Measurements from ENCODE around the gene ITPKC. TPM values are rescaled to one million over a fixed set of nuclear protein-coding genes. Genes with fewer than 3 reads are reported as not detected.

ITPKC gene
- total and polyA plus RNA-seq, 4 donors = 28.0 to 97.2 (median 43.1) TPM

- Histone ChIP-seq H3K9ac (ENCODE audit: insufficient read depth in 1 of 2, low read length in 2 of 2) (no peak overlapping the region), H3K27me3 (ENCODE audit: control insufficient read depth in 3 of 3, insufficient read depth in 3 of 3, low read length in 2 of 3) (no peaks in the 10 kb centered on the region), H3K9me3 (ENCODE audit: control insufficient read depth in 4 of 4, insufficient read depth in 3 of 4, low read length in 3 of 4) (peaks cover 0 to 2% (median 0%) of the 10 kb centered on the region in 4 donors), H3K4me1 (ENCODE audit: control insufficient read depth in 5 of 5, insufficient read depth in 5 of 5, low read length in 5 of 5) (no peaks in the 10 kb centered on the region), H3K27ac (ENCODE audit: low read depth in 1 of 2, low read length in 1 of 2) (no peak overlapping the region), H3K36me3 (ENCODE audit: control insufficient read depth in 4 of 4, insufficient read depth in 4 of 4, low read length in 4 of 4) (peaks cover 0 to 27% (median 2%) of the 10 kb centered on the region in 4 donors), H3K4me3 (no peak overlapping the region)
- DNase-seq (no peak), ATAC-seq (ENCODE audit: insufficient read depth, low FRiP score) (no peak)
- 64 to 74% methylated on average over 1 of the region's 1 CpG for WGBS, 2 donors
- TF ChIP-seq CTCF (IDR thresholded peaks at IDR 0.05; ENCODE audit: control extremely low read depth, extremely low read depth) = no peak
These were observed 68.6 kb downstream of the ITPKC start for GRCh38 chr19:40785526-40785925.

- no peak for DNase-seq
- no peaks in the 10 kb centered on the region for H3K4me1 ChIP-seq (ENCODE audit: control insufficient read depth in 5 of 5, insufficient read depth in 5 of 5, low read length in 5 of 5)
- no peak for ATAC-seq (ENCODE audit: insufficient read depth, low FRiP score)
These were observed 69.4 kb downstream of the ITPKC start for GRCh38 chr19:40786060-40787037.

More at GRCh38 chr19:40786060-40787037, 69.4 kb downstream of the ITPKC start:
- no peaks in the 10 kb centered on the region for H3K27me3 ChIP-seq (ENCODE audit: control insufficient read depth in 3 of 3, insufficient read depth in 3 of 3, low read length in 2 of 3)
- no peak for TF ChIP-seq CTCF (IDR thresholded peaks at IDR 0.05; ENCODE audit: control extremely low read depth, extremely low read depth)
- H3K9ac ChIP-seq (ENCODE audit: insufficient read depth in 1 of 2, low read length in 2 of 2) = no peak overlapping the region
- H3K36me3 ChIP-seq (ENCODE audit: control insufficient read depth in 4 of 4, insufficient read depth in 4 of 4, low read length in 4 of 4) = peaks cover 0 to 27% (median 2%) of the 10 kb centered on the region in 4 donors
- no peak overlapping the region for H3K27ac ChIP-seq (ENCODE audit: low read depth in 1 of 2, low read length in 1 of 2)
- WGBS, 2 donors = 92 to 93% methylated on average over 25 of the region's 25 CpGs
- H3K4me3 ChIP-seq = no peak overlapping the region
- peaks cover 0 to 2% (median 0%) of the 10 kb centered on the region in 4 donors for H3K9me3 ChIP-seq (ENCODE audit: control insufficient read depth in 4 of 4, insufficient read depth in 3 of 4, low read length in 3 of 4)

Small RNA genes lying within 50 kb of the gene (small RNA-seq; reads per million reads assigned to genes)
- gene RNU6-195P (ENCODE audit: low replicate concordance) = not detected

Other genes with a start within 250 kb of the ITPKC start
- gene SHKBP1, start 140.2 kb upstream of the ITPKC start, total RNA-seq = 100 to 1,000 TPM in 1 of 2 donors, 10 to 100 TPM in 1; 21.1 to 105 TPM
- gene SHKBP1, start 140.2 kb upstream of the ITPKC start, polyA plus RNA-seq = 100 to 1,000 TPM in 1 of 2 donors, 10 to 100 TPM in 1; 89.0 to 191 TPM
- 100 to 1,000 TPM; 203 to 290 TPM for gene LTBP4, start 115.7 kb upstream of the ITPKC start, total RNA-seq
- gene LTBP4, start 115.7 kb upstream of the ITPKC start, polyA plus RNA-seq = 10 to 100 TPM; 73.0 to 99.4 TPM
- gene NUMBL, start 26.5 kb upstream of the ITPKC start, total RNA-seq = 10 to 100 TPM; 18.5 to 41.2 TPM
- gene NUMBL, start 26.5 kb upstream of the ITPKC start, polyA plus RNA-seq = 10 to 100 TPM; 13.2 to 15.7 TPM
- 10 to 100 TPM; 45.4 to 78.8 TPM for gene COQ8B, start 226 bp upstream of the ITPKC start, total RNA-seq
- 10 to 100 TPM; 34.7 to 59.1 TPM for gene COQ8B, start 226 bp upstream of the ITPKC start, polyA plus RNA-seq
- gene ACTMAP, start 33.4 kb downstream of the ITPKC start, total RNA-seq = 10 to 100 TPM in 1 of 2 donors, 1 to 10 TPM in 1; 5.3 to 23.7 TPM
- gene ACTMAP, start 33.4 kb downstream of the ITPKC start, polyA plus RNA-seq = 10 to 100 TPM in 1 of 2 donors, 1 to 10 TPM in 1; 6.8 to 27.7 TPM
- gene SNRPA, start 34.1 kb downstream of the ITPKC start, total RNA-seq = 10 to 100 TPM; 47.4 to 77.4 TPM
- 10 to 100 TPM; 44.5 to 69.9 TPM for gene SNRPA, start 34.1 kb downstream of the ITPKC start, polyA plus RNA-seq
- 1 to 10 TPM in 1 of 2 donors, not detected in 1; 3.2 TPM for gene MIA, start 58.4 kb downstream of the ITPKC start, total RNA-seq
- gene MIA, start 58.4 kb downstream of the ITPKC start, polyA plus RNA-seq = 1 to 10 TPM in 1 of 2 donors, under 1 TPM in 1; 0.75 to 4.6 TPM
- 10 to 100 TPM; 11.5 to 73.0 TPM for gene RAB4B, start 61.1 kb downstream of the ITPKC start, total RNA-seq
- gene RAB4B, start 61.1 kb downstream of the ITPKC start, polyA plus RNA-seq = 10 to 100 TPM; 78.6 to 90.9 TPM
- gene EGLN2, start 82.1 kb downstream of the ITPKC start, total RNA-seq = 100 to 1,000 TPM; 130 to 157 TPM
- 100 to 1,000 TPM; 132 to 133 TPM for gene EGLN2, start 82.1 kb downstream of the ITPKC start, polyA plus RNA-seq
- 1 to 10 TPM in 1 of 2 donors, under 1 TPM in 1; 0.97 to 1.7 TPM for gene CYP2A6, start 133.3 kb downstream of the ITPKC start, total RNA-seq
- under 1 TPM; 0.45 to 0.57 TPM for gene CYP2A6, start 133.3 kb downstream of the ITPKC start, polyA plus RNA-seq
- 1 to 10 TPM in 1 of 2 donors, not detected in 1; 1.6 TPM for gene CYP2A7, start 165.1 kb downstream of the ITPKC start, total RNA-seq
- gene CYP2A7, start 165.1 kb downstream of the ITPKC start, polyA plus RNA-seq = under 1 TPM; 0.11 to 0.14 TPM

Measured in lung (tissue), 13 donors.